H1 (cell line): ENCODE data around the gene CHRNA4.
A peak's percentile ranks its signal among the peaks of the same experiment; 100 is the strongest.

ENCODE experiments used
- HDAC6 ChIP-seq: IDR thresholded peaks from one replicate; pipeline ENCODE4 v1.7.1; 2012; ENCODE audit warnings: low read depth, mild to moderate bottlenecking, inconsistent platforms, low read length, moderate library complexity
- JUND ChIP-seq: IDR thresholded peaks from 2 replicates; pipeline ENCODE4 v1.6.1; 2011; ENCODE audit warnings: mild to moderate bottlenecking, improper control_type of control experiment, low read length
- POLR2A ChIP-seq, 2 experiments: IDR thresholded peaks; 1 replicate in 1 of 2; 2 replicates in 1 of 2; pipeline ENCODE4 v1.6.1; 2011; ENCODE audit warnings: low read depth in 2 of 2, low read length in 2 of 2, mild to moderate bottlenecking in 2 of 2; ENCODE audit errors: control extremely low read depth in 1 of 2
- POLR2AphosphoS5 ChIP-seq: IDR thresholded peaks from 2 replicates; pipeline ENCODE4 v1.6.1; 2011; ENCODE audit warnings: low read depth, low read length
- TAF1 ChIP-seq: IDR thresholded peaks from 2 replicates; pipeline ENCODE4 v1.6.1; 2011; ENCODE audit warnings: mild to moderate bottlenecking, low read depth, low read length
- YY1 ChIP-seq: IDR thresholded peaks from 2 replicates; pipeline ENCODE4 v1.6.1; 2011; ENCODE audit warnings: low read depth, mild to moderate bottlenecking, low read length
- ZNF274 ChIP-seq: IDR thresholded peaks from 2 replicates; pipeline ENCODE4 v1.7.0; 2012; ENCODE audit warnings: low read length, borderline replicate concordance; ENCODE audit errors: extremely low read depth
- TF ChIP-seq, protein P1 (sequence below), 3 experiments: IDR thresholded peaks; 1 replicate in 2 of 3; 2 replicates in 1 of 3; pipeline versions ENCODE4 v1.5.1 to v1.6.1; 2011; ENCODE audit warnings: low read length in 3 of 3, mild to moderate bottlenecking in 3 of 3, inconsistent platforms in 2 of 3, low read depth in 1 of 3, moderate library complexity in 1 of 3; ENCODE audit not compliant: insufficient read depth in 1 of 3; ENCODE audit errors: control extremely low read depth in 1 of 3

DNA sequence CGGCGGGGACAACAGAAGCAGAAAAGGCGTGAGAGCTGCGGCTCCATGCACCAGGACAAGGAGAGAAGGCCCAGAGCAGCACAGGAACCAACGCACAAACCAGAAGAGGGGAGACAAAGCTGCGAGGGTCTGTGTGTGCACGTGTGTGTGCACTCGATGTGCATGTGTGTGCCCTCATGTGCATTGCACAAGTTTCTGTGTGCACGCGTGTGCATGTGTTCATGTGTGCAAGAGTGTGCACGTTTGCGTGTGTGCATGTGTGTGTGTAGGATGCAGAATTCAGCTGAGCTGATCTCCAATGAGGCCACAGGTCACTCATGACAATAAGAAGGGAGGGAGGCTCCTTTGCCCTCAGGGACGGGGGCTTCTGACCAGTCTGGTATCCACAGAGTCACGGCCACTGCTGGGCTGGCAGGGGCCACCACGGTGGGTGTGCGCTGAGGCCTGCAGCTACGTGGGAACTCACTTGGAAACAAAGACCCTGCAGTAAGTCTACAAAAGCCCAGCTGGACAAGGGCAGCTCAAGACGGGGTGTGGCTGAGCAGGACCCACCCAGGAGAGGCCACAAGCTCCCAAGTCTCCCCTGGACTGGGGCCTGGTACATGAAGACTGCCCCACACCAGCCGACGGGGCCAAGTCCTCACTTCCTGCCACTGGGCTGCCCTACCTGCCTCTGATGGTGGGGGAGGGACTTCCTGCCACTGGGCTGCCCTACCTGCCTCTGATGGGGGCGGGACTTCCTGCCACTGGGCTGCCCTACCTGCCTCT is 48.1 kb upstream of the CHRNA4 start:
- TF ChIP-seq POLR2A (IDR thresholded peaks at IDR 0.05; ENCODE audit: control extremely low read depth in 1 of 2, low read depth in 2 of 2, low read length in 2 of 2): 0 out of 3 replicates have a peak, but pooled peaks of 1 of the 2 experiments have one; percentile 44
- no peak for TF ChIP-seq ZNF274
- TF ChIP-seq YY1: no peak
- TF ChIP-seq, protein P1, sequence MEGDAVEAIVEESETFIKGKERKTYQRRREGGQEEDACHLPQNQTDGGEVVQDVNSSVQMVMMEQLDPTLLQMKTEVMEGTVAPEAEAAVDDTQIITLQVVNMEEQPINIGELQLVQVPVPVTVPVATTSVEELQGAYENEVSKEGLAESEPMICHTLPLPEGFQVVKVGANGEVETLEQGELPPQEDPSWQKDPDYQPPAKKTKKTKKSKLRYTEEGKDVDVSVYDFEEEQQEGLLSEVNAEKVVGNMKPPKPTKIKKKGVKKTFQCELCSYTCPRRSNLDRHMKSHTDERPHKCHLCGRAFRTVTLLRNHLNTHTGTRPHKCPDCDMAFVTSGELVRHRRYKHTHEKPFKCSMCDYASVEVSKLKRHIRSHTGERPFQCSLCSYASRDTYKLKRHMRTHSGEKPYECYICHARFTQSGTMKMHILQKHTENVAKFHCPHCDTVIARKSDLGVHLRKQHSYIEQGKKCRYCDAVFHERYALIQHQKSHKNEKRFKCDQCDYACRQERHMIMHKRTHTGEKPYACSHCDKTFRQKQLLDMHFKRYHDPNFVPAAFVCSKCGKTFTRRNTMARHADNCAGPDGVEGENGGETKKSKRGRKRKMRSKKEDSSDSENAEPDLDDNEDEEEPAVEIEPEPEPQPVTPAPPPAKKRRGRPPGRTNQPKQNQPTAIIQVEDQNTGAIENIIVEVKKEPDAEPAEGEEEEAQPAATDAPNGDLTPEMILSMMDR (IDR thresholded peaks at IDR 0.05; ENCODE audit: control extremely low read depth in 1 of 3, insufficient read depth in 1 of 3, low read depth in 1 of 3, low read length in 3 of 3): no peak
- no peak for TF ChIP-seq POLR2AphosphoS5
- TF ChIP-seq TAF1: no peak
- no peak for TF ChIP-seq HDAC6
- TF ChIP-seq JUND: no peak
